Keratinocyte (primary cell): ENCODE measurements around the gene WDR35. TPM values are rescaled to one million over a fixed set of nuclear protein-coding genes. Genes with fewer than 3 reads are reported as not detected.

ENCODE experiments used
- DNase-seq: peaks from one replicate; pipeline ENCODE4 v3.0.0-alpha.2; 2011; ENCODE audit warnings: low read depth, missing footprints, low spot score
- FAIRE-seq: peaks from 2 replicates; lab custom pipeline; 2011; peaks lifted over from hg19 to GRCh38; lab: Jason Lieb, UNC
- H2AFZ ChIP-seq: 2 replicates; pipeline ENCODE4 v1.6.0; 2012; ENCODE audit warnings: low read length, control low read depth, inconsistent platforms; ENCODE audit not compliant: control insufficient read depth
- H3K27ac ChIP-seq: 2 replicates; pipeline ENCODE4 v1.5.1; 2011; ENCODE audit warnings: low read length; ENCODE audit not compliant: control insufficient read depth, insufficient read depth
- H3K27me3 ChIP-seq: 3 replicates; pipeline ENCODE4 v1.6.0; 2011; ENCODE audit warnings: low read length; ENCODE audit not compliant: control insufficient read depth, insufficient read depth; ENCODE audit errors: extremely low read depth
- H3K36me3 ChIP-seq, 2 experiments: 2 replicates in 1 of 2; 3 replicates in 1 of 2; pipeline ENCODE4 v1.5.1; 2011; ENCODE audit warnings: low read length in 2 of 2, mild to moderate bottlenecking in 1 of 2; ENCODE audit not compliant: control insufficient read depth in 2 of 2, insufficient read depth in 2 of 2; ENCODE audit errors: extremely low read depth in 1 of 2
- H3K4me1 ChIP-seq: 3 replicates; pipeline ENCODE4 v1.5.1; 2011; ENCODE audit warnings: low read length; ENCODE audit not compliant: control insufficient read depth, insufficient read depth; ENCODE audit errors: extremely low read depth
- H3K4me2 ChIP-seq: 3 replicates; pipeline ENCODE4 v1.6.0; 2011; ENCODE audit warnings: low read depth, low read length; ENCODE audit not compliant: control insufficient read depth, insufficient read depth; ENCODE audit errors: extremely low read depth
- H3K4me3 ChIP-seq, 3 experiments: fragments of 200-600 bp in 1 of 3; sonication (generic) in 1 of 3; 2 replicates in 2 of 3; 3 replicates in 1 of 3; pipeline ENCODE4 v1.5.1; 2011 to 2016; ENCODE audit warnings: low read length in 3 of 3, mild to moderate bottlenecking in 3 of 3, control low read depth in 2 of 3, inconsistent platforms in 1 of 3, low read depth in 1 of 3, mixed read lengths in 1 of 3, mixed run types in 1 of 3, moderate library complexity in 1 of 3; ENCODE audit not compliant: control insufficient read depth in 2 of 3, insufficient read depth in 2 of 3; ENCODE audit errors: extremely low read depth in 1 of 3
- H3K79me2 ChIP-seq: 2 replicates; pipeline ENCODE4 v1.6.0; 2012; ENCODE audit warnings: low read length; ENCODE audit not compliant: control insufficient read depth, insufficient read depth
- H3K9ac ChIP-seq: 3 replicates; pipeline ENCODE4 v1.6.0; 2011; ENCODE audit warnings: low read length; ENCODE audit not compliant: control insufficient read depth, insufficient read depth; ENCODE audit errors: extremely low read depth
- H3K9me1 ChIP-seq: 3 replicates; pipeline ENCODE4 v1.6.0; 2011; ENCODE audit warnings: low read length; ENCODE audit not compliant: control insufficient read depth, insufficient read depth; ENCODE audit errors: extremely low read depth
- H3K9me3 ChIP-seq: 2 replicates; pipeline ENCODE4 v1.5.1; 2012; ENCODE audit warnings: low read depth, low read length; ENCODE audit not compliant: control insufficient read depth
- H4K20me1 ChIP-seq: 3 replicates; pipeline ENCODE4 v1.6.0; 2011; ENCODE audit warnings: low read length; ENCODE audit not compliant: control insufficient read depth, insufficient read depth; ENCODE audit errors: extremely low read depth
- CTCF ChIP-seq, 3 experiments: IDR thresholded peaks in 1 of 3; conservative IDR thresholded peaks in 1 of 3; optimal IDR thresholded peaks in 1 of 3; 2 replicates in 2 of 3; 3 replicates in 1 of 3; pipeline versions ENCODE3 to v1.5.1; 2011; ENCODE audit warnings: low read length in 3 of 3, mild to moderate bottlenecking in 3 of 3, moderate library complexity in 2 of 3, control low read depth in 1 of 3, inconsistent platforms in 1 of 3; ENCODE audit not compliant: insufficient read depth in 2 of 3; ENCODE audit errors: extremely low read depth in 1 of 3
- EZH2 ChIP-seq: IDR thresholded peaks from one replicate; pipeline ENCODE4 v1.6.1; 2012; ENCODE audit warnings: inconsistent platforms, mild to moderate bottlenecking, low read length, moderate library complexity
- dilution Hi-C: fragments of 300-500 bp; cut with MboI; formaldehyde crosslinking; loops from one replicate; pipeline ENCODE4 v1.7.0; 2020; ENCODE audit warnings: low sequenced_read_pairs; ENCODE audit not compliant: extremely low pct_ligation_motif_present
- polyA plus RNA-seq, 5 experiments: library from polyadenylated mRNA; depleted of rRNA in 3 of 5; stranded (reverse) in 3 of 5; stranded (forward) in 1 of 5; unstranded in 1 of 5; fragments of >200 nt; gene quantifications; 1 replicate in 1 of 5; 2 replicates in 3 of 5; 3 replicates in 1 of 5; pipeline versions ENCODE4 v1.2.1 to v1.2.3, GENCODE V29; 2011 to 2012; ENCODE audit warnings: missing spikeins in 2 of 5, low read depth in 1 of 5, low replicate concordance in 1 of 5

The WDR35 gene
- polyA plus RNA-seq, 1 donor (not counting 4 experiments of a cell fraction or from before 2014, with no cell fraction given) = 8.8 TPM

GRCh38 chr2:19899985-19900930, 89.6 kb downstream of the WDR35 start:
- H3K4me2 ChIP-seq = peak overlapping the region; percentile 97
- no peak for FAIRE-seq
- H3K4me1 ChIP-seq = peaks cover 23% of the 10 kb centered on the region
- peak overlapping the region; percentile 94 for H3K9ac ChIP-seq
- H3K27me3 ChIP-seq = no peaks in the 10 kb centered on the region
- no peaks in the 10 kb centered on the region for H3K9me3 ChIP-seq
- no peaks in the 10 kb centered on the region for H4K20me1 ChIP-seq
- no peak for DNase-seq
- H3K4me3 ChIP-seq = peak overlapping the region; percentile 78 to 93 (median 79)
- H3K79me2 ChIP-seq = peaks cover 38% of the 10 kb centered on the region
- H3K36me3 ChIP-seq = no peaks in the 10 kb centered on the region
- H3K27ac ChIP-seq = peak overlapping the region; percentile 99
- H3K9me1 ChIP-seq = no peaks in the 10 kb centered on the region
- dilution Hi-C loops = no loop called here
- H2AFZ ChIP-seq = peak overlapping the region; percentile 96
- TF ChIP-seq CTCF (optimal IDR thresholded peaks at IDR 0.05 in 1 of 3, IDR thresholded peaks at IDR 0.05 in 1 of 3, conservative IDR thresholded peaks at IDR 0.05 in 1 of 3; ENCODE audit: extremely low read depth in 1 of 3, insufficient read depth in 2 of 3, low read length in 3 of 3) (no peak), EZH2 (no peak)

- H3K4me3 ChIP-seq = no peak overlapping the region
- TF ChIP-seq EZH2 (no peak), CTCF (optimal IDR thresholded peaks at IDR 0.05 in 1 of 3, IDR thresholded peaks at IDR 0.05 in 1 of 3, conservative IDR thresholded peaks at IDR 0.05 in 1 of 3; ENCODE audit: extremely low read depth in 1 of 3, insufficient read depth in 2 of 3, low read length in 3 of 3) (no peak)
- H2AFZ ChIP-seq = no peak overlapping the region
- H3K4me1 ChIP-seq = peaks cover 23% of the 10 kb centered on the region
- FAIRE-seq (no peak), DNase-seq (no peak)
- no peaks in the 10 kb centered on the region for H4K20me1 ChIP-seq
- H3K27ac ChIP-seq = no peak overlapping the region
- H3K27me3 ChIP-seq = no peaks in the 10 kb centered on the region
- dilution Hi-C loops = no loop called here
- H3K9me1 ChIP-seq = no peaks in the 10 kb centered on the region
- H3K9ac ChIP-seq = no peak overlapping the region
- no peaks in the 10 kb centered on the region for H3K9me3 ChIP-seq
- H3K4me2 ChIP-seq = no peak overlapping the region
- H3K36me3 ChIP-seq = no peaks in the 10 kb centered on the region
- peaks cover 38% of the 10 kb centered on the region for H3K79me2 ChIP-seq
Observed at GRCh38 chr2:19898592-19899329, 91.1 kb downstream of the WDR35 start.
